Measurements from ENCODE around the gene TMEM120B. TPM values are rescaled to one million over a fixed set of nuclear protein-coding genes. Genes with fewer than 3 reads are reported as not detected.

TMEM120B gene
- total and polyA plus RNA-seq, 2 experiments from 2014 or later, result 5.5 to 9.5 TPM

- H3K4me3 ChIP-seq, result no peak overlapping the region
- H3K9me2 ChIP-seq (replicated peaks; ENCODE audit: insufficient read depth), result no peaks in the 10 kb centered on the region
- no peak overlapping the region for H3K4me2 ChIP-seq
- H3K36me3 ChIP-seq (replicated peaks; ENCODE audit: insufficient read depth, low read depth), result no peaks in the 10 kb centered on the region
- 86% methylated on average over 3 of the region's 3 CpGs for WGBS (ENCODE audit: low lambda C conversion rate, missing lambda C conversion rate)
- H4K20me1 ChIP-seq (ENCODE audit: insufficient read depth, poor library complexity, severe bottlenecking), result no peaks in the 10 kb centered on the region
- peak; percentile 19 for DNase-seq (ENCODE audit: low spot score)
- no peaks in the 10 kb centered on the region for H3K9me3 ChIP-seq (ENCODE audit: low read depth)
- H3K27me3 ChIP-seq, result no peaks in the 10 kb centered on the region
- peaks cover 3% of the 10 kb centered on the region for H3K4me1 ChIP-seq (ENCODE audit: insufficient read depth)
- no peak overlapping the region for H2AFZ ChIP-seq
- TF ChIP-seq CTCF (IDR thresholded peaks at IDR 0.05; ENCODE audit: poor library complexity), result no peak
- no peak for TF ChIP-seq EZH2phosphoT487 (IDR thresholded peaks at IDR 0.05; ENCODE audit: low read depth, severe bottlenecking, unreplicated experiment)
- no peak for TF ChIP-seq EZH2 (IDR thresholded peaks at IDR 0.05; ENCODE audit: borderline replicate concordance)
- H3K27ac ChIP-seq, result peak overlapping the region; percentile 52
- H3K79me2 ChIP-seq, result no peaks in the 10 kb centered on the region
These were observed 10.8 kb upstream of the TMEM120B start for GRCh38 chr12:121701667-121702277.

GRCh38 chr12:121702944-121703343 lies 9.6 kb upstream of the TMEM120B start:
- H2AFZ ChIP-seq, result no peak overlapping the region
- H3K27me3 ChIP-seq, result no peaks in the 10 kb centered on the region
- no peak overlapping the region for H3K4me3 ChIP-seq
- H3K27ac ChIP-seq, result no peak overlapping the region
- H3K4me2 ChIP-seq, result no peak overlapping the region
- no peak for DNase-seq (ENCODE audit: low spot score)
- H3K4me1 ChIP-seq (ENCODE audit: insufficient read depth), result peaks cover 3% of the 10 kb centered on the region
- TF ChIP-seq EZH2phosphoT487 (IDR thresholded peaks at IDR 0.05; ENCODE audit: low read depth, severe bottlenecking, unreplicated experiment) (no peak), CTCF (IDR thresholded peaks at IDR 0.05; ENCODE audit: poor library complexity) (no peak), EZH2 (IDR thresholded peaks at IDR 0.05; ENCODE audit: borderline replicate concordance) (no peak)
- no peaks in the 10 kb centered on the region for H4K20me1 ChIP-seq (ENCODE audit: insufficient read depth, poor library complexity, severe bottlenecking)
- H3K79me2 ChIP-seq, result no peaks in the 10 kb centered on the region
- H3K9me2 ChIP-seq (replicated peaks; ENCODE audit: insufficient read depth), result no peaks in the 10 kb centered on the region
- no peaks in the 10 kb centered on the region for H3K36me3 ChIP-seq (replicated peaks; ENCODE audit: insufficient read depth, low read depth)
- 88% methylated on average over 6 of the region's 6 CpGs for WGBS (ENCODE audit: low lambda C conversion rate, missing lambda C conversion rate)
- H3K9me3 ChIP-seq (ENCODE audit: low read depth), result no peaks in the 10 kb centered on the region

GRCh38 chr12:121705514-121705913 lies 7.0 kb upstream of the TMEM120B start:
- Histone ChIP-seq H2AFZ (no peak overlapping the region), H3K9me2 (replicated peaks; ENCODE audit: insufficient read depth) (no peaks in the 10 kb centered on the region), H3K79me2 (no peaks in the 10 kb centered on the region), H3K36me3 (replicated peaks; ENCODE audit: insufficient read depth, low read depth) (no peaks in the 10 kb centered on the region), H4K20me1 (ENCODE audit: insufficient read depth, poor library complexity, severe bottlenecking) (no peaks in the 10 kb centered on the region), H3K4me1 (ENCODE audit: insufficient read depth) (peaks cover 3% of the 10 kb centered on the region), H3K27ac (no peak overlapping the region), H3K4me3 (no peak overlapping the region), H3K9me3 (ENCODE audit: low read depth) (no peaks in the 10 kb centered on the region), H3K27me3 (no peaks in the 10 kb centered on the region), H3K4me2 (no peak overlapping the region)
- TF ChIP-seq CTCF (IDR thresholded peaks at IDR 0.05; ENCODE audit: poor library complexity) (no peak), EZH2 (IDR thresholded peaks at IDR 0.05; ENCODE audit: borderline replicate concordance) (no peak), EZH2phosphoT487 (IDR thresholded peaks at IDR 0.05; ENCODE audit: low read depth, severe bottlenecking, unreplicated experiment) (no peak)
- no peak for DNase-seq (ENCODE audit: low spot score)
